Activated CD8-positive, alpha-beta memory T cell treated with anti-CD3 and anti-CD28 coated beads for 24 hours (primary cell): ENCODE data around the gene ENO1.
"Not testable (repeated sequence)": the region's sequence is repeated elsewhere in the genome, so short reads cannot be mapped to it uniquely, and the experiment has no call there.

Source experiments
- DNase-seq: peaks from one replicate; pipeline ENCODE4 v3.0.0-alpha.2; 2020

The ENO1 gene

DNA sequence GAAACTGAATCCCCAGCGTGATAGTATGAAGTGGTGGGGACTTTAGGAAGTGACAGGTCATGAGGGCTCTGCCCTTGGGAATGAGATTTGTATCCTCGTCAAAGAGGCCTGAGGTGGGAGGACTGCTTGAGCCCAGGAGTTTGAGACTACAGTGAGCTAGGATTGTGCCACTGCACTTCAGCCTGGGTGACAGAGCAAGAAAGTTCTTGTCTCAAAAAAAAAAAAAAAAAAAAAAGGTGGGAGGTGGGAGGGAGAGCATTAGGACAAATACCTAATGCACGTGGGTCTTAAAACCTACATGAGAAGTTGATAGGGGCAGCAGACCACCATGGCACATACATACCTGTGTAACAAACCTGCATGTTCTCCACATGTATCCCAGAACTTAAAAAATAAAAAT lies 37.1 kb downstream of the ENO1 start:
- DNase-seq, result no peak

GRCh38 chr1:8839990-8840389 lies 38.5 kb downstream of the ENO1 start:
- no peak for DNase-seq

- no peak for DNase-seq
These were observed 42.4 kb downstream of the ENO1 start for GRCh38 chr1:8835941-8836643.

DNA sequence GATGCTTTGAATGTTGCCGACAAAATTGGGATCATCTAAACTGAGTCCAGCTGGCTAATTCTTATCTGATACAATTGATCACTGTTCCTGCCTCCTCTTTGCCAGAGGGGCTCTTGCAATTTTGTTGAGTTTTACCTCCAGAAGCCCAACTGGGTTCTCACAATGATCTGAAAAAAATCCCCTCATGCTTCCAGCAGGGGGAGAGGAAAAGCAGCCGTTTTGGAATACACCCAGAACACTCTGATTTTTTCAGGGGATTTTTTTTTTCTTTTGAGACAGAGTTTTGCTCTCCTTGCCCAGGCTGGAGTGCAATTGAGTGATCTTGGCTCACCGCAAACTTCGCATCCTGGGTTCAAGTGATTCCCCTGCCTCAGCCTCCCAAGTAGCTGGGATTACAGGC lies 47.1 kb downstream of the ENO1 start:
- no peak for DNase-seq

GRCh38 chr1:8830732-8831131 lies 47.8 kb downstream of the ENO1 start:
- not testable (repeated sequence) for DNase-seq

- no peak for DNase-seq
These were observed 52.5 kb downstream of the ENO1 start for GRCh38 chr1:8825985-8826481.

GRCh38 chr1:8823295-8823664 lies 55.2 kb downstream of the ENO1 start:
- no peak for DNase-seq

DNA sequence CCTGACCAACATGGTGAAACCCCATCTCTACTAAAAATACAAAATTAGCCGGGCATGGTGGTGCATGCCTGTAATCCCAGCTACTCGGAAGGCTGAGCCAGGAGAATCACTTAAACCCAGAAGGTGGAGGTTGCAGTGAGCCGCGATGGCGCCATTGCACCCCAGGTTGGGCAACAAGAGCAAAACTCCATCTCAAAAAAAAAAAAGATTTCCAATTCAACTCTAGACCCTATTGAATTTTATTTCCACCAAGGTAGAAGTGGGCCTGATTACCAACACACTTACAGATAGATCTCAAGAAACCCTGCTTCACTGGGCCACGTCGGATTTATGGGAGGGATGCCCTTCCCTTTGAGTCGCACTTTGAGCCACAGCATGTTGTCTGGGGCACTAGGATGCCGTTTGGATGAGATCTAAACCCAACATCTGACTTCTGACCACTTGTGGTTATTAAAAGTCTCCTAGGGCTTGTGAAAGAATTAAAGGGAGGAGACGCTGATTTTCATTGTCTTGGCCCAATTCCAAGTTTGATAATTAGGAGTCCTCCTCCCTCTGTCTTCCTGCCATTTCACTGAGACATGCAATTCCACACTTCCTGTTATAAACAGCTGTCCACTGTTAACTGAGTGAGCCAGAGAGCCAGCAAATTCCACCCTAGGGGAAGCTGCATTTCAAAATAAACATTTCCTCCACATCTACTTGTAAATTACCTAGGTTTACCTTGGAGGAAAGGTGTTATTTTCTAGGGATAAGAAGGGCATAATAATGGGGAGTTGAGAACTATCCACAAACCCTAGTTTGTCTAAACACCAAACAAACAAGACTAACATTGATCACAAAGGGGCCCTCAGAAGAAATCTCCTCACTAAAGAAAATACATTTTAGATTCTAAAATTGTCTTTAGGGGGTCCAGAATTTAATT lies 55.9 kb downstream of the ENO1 start:
- DNase-seq, result no peak

- DNase-seq, result no peak
These were observed 57.4 kb downstream of the ENO1 start for GRCh38 chr1:8821084-8821483.

DNA sequence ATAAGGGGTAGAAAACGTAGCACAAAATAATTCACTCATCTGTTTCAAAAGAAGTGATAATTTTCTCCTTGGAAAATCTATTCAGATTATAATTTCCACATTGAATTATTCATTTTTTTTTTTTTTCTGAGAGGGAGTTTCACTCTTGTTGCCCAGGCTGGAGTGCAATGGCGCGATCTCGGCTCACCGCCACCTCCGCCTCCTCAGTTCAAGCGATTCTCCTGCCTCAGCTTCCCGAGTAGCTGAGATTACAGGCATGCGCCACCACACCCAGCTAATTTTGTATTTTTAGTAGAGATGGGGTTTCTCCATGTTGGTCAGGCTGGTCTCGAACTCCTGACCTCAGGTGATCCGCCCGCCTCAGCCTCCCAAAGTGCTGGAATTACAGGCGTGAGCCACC lies 59.7 kb downstream of the ENO1 start:
- peak; percentile 44 for DNase-seq

GRCh38 chr1:8818325-8818775 lies 60.1 kb downstream of the ENO1 start:
- DNase-seq, result peak; percentile 13

DNA sequence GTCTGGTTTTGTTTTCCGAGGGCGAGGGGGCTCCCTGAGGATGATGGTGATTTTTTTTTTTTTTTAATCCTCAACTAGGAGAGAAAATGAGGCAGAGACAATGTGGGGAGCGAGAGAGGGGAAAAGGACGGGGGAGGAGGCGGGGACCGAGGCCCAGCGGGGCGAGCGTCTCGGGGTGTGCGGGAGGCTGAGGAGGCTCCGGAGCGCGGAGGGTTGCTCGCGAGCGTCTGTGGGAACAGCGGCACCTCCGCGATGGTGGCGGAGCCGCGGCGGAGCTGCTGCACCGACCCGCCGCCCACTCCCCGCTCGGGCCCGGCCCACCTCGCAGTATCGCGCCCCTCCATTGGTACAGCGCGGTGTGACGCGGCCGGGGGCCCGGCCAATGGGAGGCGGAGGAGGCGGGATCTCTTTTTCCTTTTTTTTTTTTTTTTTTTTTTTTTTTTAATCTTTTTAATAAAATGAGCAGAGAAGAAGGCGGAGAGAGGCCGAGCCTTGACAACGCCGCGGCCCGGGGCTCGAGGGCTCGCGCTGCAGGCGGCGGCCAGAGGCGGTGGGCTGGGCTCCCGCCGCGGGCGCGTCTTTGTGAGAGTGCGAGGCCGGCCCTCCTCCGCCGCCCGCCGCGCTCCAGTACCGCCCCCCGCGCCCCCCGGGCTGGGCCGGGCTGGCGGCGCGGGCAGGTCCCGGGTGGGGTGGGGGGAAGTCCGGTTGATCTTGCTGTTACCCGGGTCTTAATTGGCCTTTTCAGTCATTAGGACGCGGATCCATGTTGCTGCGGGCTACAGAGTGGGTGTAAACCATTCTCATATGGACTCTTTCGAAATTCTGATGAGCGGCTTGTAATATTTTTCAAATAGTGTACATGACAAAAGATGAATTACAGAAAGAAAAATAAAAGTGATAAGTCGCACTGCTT lies 60.8 kb downstream of the ENO1 start, which contains the start of gene RERE:
Gene RERE (minus strand): TSS at position 229 of the 913 bp plus-strand sequence.
- DNase-seq, result peak; percentile 99

DNA sequence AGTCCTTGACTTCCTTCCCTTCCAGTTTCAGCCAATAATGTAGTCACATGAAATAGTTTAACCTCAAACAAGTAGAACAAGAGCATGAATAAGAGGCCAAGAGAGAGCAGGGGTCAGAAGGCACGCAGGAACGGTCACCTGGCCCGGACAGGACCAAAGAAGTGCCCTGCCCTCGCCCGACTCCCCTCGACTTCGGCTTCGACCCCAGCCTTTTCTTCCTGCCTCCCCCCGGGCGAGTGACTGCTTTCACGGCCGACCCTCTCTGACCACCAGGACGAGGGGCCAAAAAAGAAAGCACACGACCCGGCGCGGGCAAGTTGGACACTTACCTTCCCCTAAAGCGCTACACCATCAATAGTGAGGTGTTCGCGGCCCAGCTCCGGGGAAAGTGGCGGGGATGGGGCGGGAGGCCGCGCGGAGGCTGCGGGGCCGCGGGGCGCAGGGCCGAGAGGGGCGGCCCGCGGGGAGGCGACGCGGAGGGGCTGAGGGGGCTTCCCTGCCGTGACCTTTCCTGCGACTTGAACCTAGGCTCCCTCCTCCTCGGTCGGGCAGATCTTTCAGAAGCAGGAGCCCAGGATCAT lies 61.6 kb downstream of the ENO1 start:
- DNase-seq, result no peak

DNA sequence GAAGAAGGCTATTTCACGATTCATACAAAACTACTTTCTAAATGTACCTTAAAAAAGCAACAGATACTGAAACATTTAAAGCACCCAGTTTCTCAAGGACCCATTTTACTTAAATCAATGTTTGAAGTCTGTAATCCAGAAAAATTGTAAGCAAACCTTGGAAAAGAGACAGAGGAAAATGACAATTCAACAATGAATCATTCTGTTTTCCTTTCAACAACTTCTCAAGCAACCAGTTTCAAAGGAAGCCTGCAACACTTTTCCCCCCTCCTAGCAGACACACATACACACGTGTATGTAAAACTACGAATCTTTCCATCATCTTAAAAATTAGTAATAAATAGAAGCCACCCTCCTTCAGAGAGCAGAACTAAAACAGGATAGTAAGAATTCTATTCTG lies 62.2 kb downstream of the ENO1 start:
- no peak for DNase-seq

GRCh38 chr1:8815582-8816151 lies 62.8 kb downstream of the ENO1 start:
- DNase-seq, result peak; percentile 42

DNA sequence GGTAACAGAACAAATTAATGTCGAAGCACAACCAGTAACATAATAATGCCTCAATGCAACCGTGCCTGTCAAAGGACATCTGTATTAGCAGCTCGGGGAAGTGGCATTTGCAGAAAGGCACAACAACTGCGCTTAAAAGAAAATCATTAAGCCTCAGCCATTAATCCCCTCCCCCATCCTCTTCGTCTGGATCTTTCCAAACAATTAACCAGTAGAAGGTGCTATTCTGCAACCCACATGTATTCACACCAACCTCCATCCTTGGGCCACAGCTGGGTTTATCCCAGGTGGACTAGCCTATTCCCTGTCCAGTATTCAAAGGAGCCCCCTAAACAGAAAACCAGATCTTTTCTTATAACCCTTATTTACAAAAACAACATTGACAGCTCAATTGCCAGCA lies 63.6 kb downstream of the ENO1 start:
- DNase-seq, result peak; percentile 17

DNA sequence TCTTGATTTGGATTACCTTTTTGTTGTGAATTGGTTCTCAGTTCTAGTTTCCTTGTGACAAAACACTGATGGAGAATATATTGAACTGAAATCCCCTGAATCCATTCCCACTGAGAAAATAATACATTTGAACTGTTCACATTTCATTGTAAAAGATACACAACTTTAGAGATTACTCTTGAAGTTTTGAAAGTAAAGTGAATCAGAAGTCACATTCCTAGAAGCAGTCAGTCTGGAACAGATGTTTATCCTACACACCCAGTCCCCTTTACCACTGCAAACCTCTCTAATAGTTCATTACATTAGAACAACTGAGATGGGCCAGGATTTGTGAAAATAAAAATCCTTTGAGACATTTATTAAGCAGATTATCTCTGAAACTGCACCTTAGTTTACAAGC lies 64.5 kb downstream of the ENO1 start:
- DNase-seq, result no peak

DNA sequence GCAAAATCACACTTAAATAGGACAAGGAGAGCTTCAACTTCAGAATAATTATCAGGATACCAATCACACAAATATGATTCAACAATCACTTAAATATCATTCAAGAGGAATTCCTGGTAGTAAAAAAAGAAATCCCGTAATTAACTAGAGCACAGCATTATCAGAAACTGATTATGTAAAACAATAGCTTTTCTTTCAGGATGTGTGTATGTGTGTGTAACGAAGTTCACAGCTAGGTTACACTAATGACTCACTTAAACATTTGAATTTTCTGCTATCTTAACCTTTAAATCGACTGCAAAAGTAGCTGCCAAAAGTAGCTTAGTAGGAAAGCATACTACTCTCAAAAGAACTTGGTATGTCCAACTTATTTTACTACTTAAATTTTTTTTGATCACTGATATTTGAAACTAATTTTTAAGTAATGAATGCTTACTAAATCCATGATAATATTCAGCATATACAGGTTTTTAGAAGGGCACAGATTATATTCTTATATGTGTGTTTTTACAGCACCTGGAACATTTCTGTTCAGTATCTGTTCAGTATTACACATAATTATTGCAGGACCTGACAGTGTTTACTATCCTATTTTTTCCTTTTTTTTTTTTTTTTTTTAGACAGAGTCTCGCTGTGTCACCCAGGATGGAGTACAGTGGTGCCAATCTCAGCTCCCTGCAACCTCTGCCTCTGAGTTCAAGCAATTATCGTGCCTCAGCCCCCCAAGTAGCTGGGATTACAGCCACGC lies 65.3 kb downstream of the ENO1 start:
- DNase-seq, result no peak

DNA sequence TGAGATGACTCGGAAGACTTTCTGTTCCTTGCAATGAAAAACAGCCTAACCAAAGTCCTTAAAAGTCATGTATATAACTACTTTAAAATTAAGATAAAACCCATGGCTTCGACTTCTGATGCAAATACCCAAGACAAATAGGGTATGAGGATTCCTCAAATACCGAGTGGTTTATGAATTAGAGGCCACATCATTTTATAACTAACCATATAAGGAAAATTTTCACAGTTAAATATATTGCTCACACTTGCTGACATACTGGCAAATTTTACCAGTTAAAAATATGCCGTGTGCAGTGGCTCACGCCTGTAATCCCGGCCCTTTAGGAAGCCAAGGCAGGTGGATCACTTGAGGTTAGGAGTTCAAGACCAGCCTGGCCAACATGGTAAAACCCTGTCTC lies 66.4 kb downstream of the ENO1 start:
- DNase-seq, result no peak
